Endometrial microvascular endothelial cells (primary cell): ENCODE results near the gene TMTC1. TPM values are rescaled to one million over a fixed set of nuclear protein-coding genes. Genes with fewer than 3 reads are reported as not detected.

ENCODE experiments used
- in situ Hi-C: cut with HindIII; loops from 2 replicates; pipeline ENCODE4 v1.10.0; 2017; ENCODE audit warnings: low sequenced_read_pairs, low pct_unique_long_range_greater_than_20kb; ENCODE audit errors: inconsistent ontology term
- total RNA-seq: library from RNA; depleted of rRNA; stranded (reverse); fragments of >200 nt; gene quantifications from one replicate; pipeline ENCODE4 v1.2.3, GENCODE V29; 2015; ENCODE audit errors: inconsistent ontology term

TMTC1 gene
- total RNA-seq, 1 donor from 2014 or later: 13.7 TPM

DNA sequence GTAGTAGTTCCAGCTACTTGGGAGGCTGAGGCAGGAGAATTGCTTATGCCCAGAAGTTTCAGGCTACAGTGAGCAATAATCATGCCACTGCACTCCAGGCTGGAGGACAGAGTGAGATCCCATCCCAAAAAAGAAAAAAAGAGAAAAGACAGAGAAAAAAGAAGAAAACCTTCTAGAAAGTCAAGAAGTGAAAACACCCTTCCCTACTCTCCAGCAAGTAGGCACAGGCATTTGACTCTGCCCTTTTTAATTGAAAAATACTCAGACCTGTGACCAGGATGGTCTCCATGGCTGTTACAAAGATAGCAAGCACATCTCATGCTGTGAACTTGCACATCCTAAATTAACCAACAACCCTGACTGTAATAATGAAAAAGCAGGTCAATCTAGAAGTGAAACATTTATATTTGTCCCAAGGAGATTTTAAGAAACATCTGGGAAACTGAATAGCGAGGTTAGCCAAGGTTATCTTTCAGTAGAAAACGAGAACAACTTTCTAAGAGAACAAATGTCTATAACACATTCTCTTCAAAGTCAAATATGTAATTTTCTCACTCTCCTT is 2.0 kb downstream of the TMTC1 start:
- in situ Hi-C loops: no loop called here

GRCh38 chr12:29781188-29781587 is 2.6 kb downstream of the TMTC1 start:
- in situ Hi-C loops: no loop called here

- in situ Hi-C loops: no loop called here
These were observed 3.7 kb downstream of the TMTC1 start for GRCh38 chr12:29780084-29780483.

DNA sequence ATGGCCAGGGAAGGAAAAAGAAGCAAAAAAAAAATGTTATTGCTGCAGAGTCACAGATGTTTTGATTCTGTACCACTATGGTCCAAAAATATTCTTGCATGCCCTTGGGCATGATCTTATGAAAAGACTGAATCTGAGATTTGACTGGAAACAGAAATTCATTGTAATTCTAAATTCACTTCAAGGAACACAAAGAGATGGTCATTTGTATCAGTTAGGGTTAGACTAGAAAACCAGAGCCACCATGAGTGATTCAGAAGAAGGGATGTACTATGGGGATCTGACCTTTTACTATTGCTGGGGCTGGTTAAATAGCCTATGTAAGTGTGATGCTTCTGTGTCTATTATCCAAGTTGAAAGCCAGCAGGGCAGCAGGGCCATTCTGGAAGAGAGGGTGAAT is 5.2 kb downstream of the TMTC1 start:
- in situ Hi-C loops: no loop called here

DNA sequence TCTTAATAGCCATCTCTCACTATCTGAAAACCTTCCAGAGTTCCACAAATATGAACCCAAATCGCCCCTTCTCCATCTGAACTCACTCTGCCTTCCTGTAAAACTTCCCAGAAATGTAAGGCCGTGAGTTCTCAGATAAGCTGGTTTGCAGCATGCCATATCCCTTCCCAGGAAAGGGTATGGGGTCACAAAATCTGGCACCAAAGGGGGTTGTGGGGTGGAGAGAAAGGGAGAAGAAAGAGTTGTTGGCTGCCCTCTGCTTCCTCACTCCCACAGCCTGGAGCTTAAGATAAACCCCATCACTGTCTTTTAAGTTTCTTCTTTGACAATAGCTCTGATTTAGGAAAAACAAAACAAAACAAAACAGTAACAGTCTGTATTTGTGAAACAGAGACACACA is 10.7 kb downstream of the TMTC1 start:
- in situ Hi-C loops: no loop called here

GRCh38 chr12:29771786-29772185 is 12.0 kb downstream of the TMTC1 start:
- in situ Hi-C loops: no loop called here

DNA sequence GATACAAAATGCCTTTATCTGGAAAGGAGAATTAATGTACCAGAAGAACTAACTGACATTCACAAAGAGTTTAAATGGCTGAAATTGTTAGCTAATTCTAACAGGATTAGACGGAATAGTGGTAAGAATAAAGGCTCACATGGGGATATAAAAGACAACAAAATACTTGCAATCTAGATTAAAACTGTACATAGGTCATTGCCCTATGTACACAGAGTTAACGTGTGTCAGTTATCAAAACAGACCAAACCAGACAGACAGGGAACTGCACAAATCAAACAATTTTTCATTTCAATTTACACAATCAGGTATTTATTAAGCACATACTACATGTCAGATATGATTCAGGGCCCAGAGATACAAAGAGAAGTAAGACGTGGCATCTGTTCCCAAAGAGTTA is 12.6 kb downstream of the TMTC1 start:
- in situ Hi-C loops: no loop called here

DNA sequence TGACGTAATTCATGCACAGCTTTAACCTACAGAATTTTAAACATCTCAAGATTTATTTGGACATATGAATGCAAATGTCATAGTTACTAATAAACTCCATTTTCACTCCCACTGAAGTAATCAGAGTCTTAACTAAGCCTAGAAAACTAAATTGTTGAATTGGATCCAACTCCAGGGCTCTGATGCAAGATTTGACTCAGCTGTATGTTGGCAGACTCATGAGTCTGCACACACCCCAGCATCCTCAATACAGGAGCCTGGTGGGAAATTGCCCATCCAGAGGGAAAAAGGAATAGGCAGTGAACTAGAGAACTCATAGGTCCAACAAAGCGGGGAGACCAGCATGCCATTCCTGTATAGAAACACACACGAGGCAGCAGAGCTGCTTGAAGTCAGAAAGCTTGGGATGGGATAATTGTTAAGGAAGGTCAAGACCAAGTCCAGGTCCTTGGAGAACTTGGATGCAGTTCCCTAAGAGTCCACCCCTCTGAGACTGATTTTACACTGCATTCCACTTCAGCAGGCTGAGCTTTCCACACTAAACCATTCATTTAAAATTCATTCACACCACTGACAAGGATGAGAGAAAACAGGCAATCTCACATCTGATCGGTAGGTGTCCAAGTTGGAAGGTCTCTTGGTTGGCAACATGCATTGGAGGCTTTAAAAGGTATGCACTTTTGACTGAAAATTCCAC is 14.4 kb downstream of the TMTC1 start:
- in situ Hi-C loops: no loop called here

DNA sequence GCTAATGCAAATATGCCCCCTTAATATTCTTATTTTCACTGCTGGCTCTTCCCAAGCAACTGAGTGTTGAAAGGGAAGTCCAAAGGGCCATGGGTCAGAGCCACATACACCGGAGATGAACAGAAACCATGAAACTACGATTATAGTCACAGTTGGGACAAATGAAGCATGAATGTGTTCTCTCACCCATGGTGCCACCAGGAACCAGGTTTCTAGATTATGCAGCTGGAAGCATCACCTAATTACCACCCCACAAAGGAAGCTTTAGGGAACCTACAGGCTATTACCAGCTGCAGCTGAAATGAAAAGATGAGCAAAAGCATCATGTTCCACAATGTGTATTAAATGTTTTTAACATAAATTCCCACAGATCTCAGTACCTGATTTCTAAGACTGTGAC is 15.4 kb downstream of the TMTC1 start:
- in situ Hi-C loops: no loop called here

- in situ Hi-C loops: no loop called here
These were observed 20.4 kb downstream of the TMTC1 start for GRCh38 chr12:29763301-29763683.

GRCh38 chr12:29762637-29763300 is 21.0 kb downstream of the TMTC1 start:
- in situ Hi-C loops: no loop called here

DNA sequence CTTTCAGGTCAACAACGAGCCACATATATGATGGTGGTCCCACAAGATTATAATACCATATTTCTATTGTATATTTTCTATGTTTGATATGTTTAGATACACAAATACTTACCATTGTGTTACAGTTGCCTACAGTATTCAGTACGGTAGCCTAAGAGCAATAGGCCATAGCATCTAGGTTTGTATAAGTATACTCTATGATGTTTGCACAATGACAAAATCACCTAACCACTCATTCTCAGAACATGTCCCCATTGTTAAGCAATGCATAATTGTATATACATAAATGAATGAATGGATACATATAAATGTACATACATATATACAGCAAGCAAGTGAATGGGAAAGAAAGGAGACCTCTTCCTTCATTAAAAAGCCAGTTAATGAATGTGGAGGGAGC is 23.8 kb downstream of the TMTC1 start:
- in situ Hi-C loops: no loop called here

GRCh38 chr12:29756741-29757390 is 26.9 kb downstream of the TMTC1 start:
- in situ Hi-C loops: no loop called here

DNA sequence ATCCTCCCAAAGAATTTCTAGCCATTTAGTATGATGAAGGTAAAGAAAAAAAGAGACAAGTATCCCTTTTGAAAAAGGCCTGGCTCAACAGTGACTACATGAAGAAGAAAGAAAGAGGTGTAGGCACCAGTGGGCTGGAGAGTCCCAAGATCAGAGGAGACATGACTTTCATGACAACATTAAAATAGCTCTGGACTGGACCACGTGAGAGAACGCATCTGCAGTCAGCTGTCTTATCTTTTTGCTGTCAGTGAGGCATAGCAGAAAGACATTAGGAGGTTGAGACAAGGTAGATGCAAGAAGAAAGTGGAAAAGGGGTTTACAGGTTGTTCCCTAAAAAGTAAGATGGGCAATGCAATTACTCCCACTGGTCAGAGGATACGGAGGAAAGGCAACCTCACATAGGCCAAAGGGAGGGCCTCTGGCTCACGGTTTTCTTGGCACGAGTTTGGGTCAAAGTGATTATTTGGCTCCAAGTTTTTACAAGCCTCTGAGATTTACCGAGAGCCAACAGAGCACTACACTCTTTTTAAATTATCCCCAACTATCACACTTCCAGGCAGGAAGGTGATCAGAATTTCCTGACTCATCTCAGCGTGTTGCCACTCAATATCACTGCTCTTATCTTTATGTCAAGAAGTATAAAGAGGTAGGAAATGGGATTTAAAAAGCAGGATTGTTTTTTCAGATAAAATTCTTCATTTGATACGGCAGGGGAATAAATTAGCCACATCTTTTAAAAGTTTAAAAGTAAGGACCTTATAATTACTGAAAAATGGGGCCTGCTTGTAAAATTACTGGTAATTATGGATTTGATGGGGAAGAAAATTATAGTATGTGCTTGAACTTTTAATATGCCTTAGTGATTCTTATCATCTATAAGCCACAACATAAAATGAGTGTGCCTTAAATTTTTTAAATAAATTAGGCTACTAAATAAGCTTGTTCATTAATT is 29.2 kb downstream of the TMTC1 start:
- in situ Hi-C loops: no loop called here

DNA sequence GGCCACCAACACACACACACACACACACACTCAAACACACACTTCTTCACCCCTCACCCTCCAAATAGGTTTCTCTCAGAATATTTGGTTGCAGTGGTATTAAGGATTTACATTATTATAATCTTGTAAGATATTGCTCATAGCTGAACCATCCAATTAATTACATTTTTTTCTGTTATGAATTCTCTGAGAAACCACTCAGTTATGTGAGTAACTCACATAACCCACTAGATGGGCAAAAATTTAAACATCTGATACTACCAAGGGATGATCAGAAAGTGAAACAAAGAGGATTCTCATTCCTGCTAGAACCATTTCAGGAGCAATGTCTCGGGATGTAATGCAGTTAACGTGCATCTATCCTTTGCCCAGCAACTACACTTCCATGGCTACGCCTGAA is 31.6 kb downstream of the TMTC1 start:
- in situ Hi-C loops: no loop called here

DNA sequence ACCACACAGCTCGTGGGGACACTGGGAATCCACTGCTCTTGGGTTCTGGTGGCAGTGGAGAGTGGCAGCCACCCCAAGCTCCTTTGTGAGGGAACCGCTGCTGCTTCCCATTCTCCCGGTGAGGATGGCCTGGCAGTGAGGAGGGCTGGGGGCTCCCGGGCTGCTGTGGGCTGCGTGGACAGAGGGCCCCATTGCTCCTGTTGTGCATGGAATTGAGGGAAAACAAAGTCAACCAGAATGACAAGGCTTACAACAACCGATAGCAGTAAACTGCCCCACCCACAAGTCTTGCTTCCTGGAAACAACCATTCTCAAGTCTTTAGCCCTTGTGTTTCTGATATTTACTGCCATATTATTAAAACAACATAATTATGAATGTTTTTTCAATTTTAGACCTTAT is 32.1 kb downstream of the TMTC1 start:
- in situ Hi-C loops: no loop called here

DNA sequence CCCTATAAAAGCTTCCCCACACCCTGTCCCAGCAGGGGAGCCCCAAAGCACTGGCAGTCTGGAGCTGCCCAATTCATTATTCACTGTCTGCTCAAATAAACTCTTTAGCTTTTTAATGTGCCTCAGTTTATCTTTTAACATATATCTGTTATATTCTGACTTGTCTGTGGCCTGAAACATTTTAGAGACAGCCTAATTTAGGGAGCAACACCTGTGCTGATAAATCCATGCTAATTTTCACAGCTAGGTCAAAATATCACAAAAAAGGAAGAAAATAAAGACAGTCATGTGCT is 32.9 kb downstream of the TMTC1 start:
- in situ Hi-C loops: no loop called here

DNA sequence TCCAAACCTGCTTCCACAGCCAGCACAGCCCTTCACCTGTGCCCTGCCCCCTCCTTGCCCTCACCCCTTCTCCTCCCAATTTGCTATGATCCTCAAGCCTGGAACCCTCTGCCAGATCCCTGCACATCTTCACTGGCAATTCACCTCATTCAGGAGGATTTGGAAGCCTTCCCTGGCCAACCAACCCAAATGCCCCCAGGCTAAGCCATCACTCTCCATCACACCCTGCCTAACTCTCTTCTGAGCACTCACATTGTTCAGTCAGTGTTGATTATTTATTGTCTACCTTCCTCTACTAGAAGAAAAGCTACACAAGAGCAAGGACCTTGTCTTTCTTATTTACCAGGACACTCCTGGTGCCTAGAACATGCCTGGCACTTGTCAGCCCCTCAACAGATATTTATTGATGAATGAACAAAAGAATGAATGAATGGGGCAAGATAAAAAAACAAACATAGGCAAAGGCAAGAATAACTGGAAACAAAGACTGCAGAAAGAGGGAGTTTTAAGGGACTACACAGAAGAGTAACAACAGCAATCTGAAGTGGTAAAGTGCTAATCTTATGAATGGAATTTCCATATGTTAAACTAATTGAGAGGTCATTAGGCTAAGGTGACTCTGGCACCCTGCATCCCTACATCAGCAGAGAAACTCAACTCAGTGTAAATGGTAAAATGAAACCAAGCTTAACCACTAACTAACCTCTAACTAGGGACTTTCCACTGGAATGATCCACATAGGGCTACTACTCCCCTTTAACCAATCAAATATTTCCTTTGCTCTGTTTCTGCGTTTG is 33.4 kb downstream of the TMTC1 start:
- in situ Hi-C loops: no loop called here
